ENCODE results near the gene CCNYL1.
"Not testable (repeated sequence)": the region's sequence is repeated elsewhere in the genome, so short reads cannot be mapped to it uniquely, and the experiment has no call there.

The CCNYL1 gene

DNA sequence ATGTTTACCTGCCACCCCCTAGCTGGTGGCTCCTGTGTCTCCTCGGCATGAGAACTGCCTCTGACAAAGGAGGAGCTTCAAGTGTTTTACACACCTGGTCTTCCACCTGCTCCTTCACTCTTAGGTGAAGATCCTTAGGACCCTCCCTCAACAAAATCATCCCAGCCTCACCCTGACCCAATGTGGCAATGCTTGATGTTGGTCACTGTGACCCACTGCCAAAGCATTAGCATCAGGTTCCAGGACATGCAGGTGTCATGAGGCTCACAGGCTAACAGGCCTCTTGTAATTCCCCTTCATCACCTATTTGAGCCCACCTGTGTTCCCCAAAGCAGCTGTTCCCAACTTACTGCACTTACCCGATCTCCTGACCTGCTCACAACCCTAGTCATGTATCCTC is 48.5 kb downstream of the CCNYL1 start:
- Mint-ChIP-seq H3K9me3 (no peaks in the 10 kb centered on the region), H3K4me1 (ENCODE audit: low read depth) (no peaks in the 10 kb centered on the region), H3K36me3 (ENCODE audit: low read depth) (no peaks in the 10 kb centered on the region), H3K27me3 (ENCODE audit: low read depth) (peaks cover 16% of the 10 kb centered on the region), H3K27ac (no peak overlapping the region), H3K4me3 (no peak overlapping the region)
- DNase-seq (ENCODE audit: low spot score): no peak

DNA sequence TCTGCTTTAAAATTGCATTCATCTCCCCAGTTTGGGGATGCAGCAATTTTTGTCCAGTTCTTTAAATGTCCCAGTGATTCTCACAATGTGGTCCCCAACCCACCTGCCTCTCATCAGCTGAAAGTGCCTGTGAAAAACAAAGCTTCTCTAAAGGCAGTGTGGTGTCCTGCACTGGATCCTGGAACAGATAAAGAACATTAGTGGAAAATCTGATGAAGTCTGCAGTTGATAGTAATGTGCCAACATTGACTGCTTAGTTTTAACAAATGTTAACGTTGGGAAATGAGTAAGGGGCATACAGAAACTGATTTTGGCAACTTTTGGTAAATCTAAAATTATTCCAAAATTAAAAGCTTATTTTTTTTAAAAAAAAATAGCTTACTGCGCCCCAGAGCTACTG is 49.0 kb downstream of the CCNYL1 start:
- Mint-ChIP-seq H3K27me3 (ENCODE audit: low read depth) (peaks cover 16% of the 10 kb centered on the region), H3K27ac (no peak overlapping the region), H3K9me3 (no peaks in the 10 kb centered on the region), H3K36me3 (ENCODE audit: low read depth) (no peaks in the 10 kb centered on the region), H3K4me3 (no peak overlapping the region), H3K4me1 (ENCODE audit: low read depth) (no peaks in the 10 kb centered on the region)
- DNase-seq (ENCODE audit: low spot score): no peak

DNA sequence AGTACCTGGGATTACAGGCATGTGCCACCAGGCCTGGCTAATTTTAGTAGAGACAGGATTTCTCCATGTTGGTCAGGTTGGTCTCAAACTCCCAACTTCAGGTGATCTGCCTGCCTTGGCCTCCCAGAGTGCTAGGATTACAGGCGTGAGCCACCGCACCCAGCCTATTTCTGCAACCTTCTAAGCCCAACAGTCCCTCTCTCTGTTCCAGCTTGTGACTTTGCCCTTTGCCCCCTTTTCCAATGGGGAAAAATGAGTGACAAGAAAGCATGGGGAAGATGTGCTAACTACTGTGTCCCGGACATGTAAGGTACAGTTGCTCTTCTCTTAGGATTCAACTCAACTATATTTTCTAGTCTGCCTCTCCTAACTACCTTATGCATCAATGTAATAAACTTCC is 50.0 kb downstream of the CCNYL1 start:
- not testable (repeated sequence) for DNase-seq (ENCODE audit: low spot score); H3K4me3 Mint-ChIP-seq; H3K36me3 Mint-ChIP-seq (ENCODE audit: low read depth); H3K27ac Mint-ChIP-seq; H3K4me1 Mint-ChIP-seq (ENCODE audit: low read depth); H3K9me3 Mint-ChIP-seq
- peaks cover 21% of the 10 kb centered on the region for H3K27me3 Mint-ChIP-seq (ENCODE audit: low read depth)

DNA sequence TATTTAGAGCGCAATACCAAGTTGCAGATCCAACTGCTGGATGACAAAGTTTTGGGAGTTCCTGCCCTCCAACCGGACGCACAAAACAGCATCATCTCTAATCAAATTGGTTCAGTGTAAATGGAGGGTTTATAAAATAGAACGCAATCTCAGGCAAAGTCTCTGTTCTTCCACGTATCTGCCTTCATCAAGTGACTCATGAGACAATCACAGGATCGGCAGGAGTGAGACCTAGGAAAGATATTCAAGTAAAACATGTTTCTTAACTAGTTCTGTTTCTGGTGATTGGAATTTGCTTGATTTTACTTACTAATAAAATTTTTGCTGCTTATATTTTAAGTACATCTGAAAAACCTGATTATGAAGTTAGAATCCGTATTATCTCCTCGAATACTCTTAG is 50.7 kb downstream of the CCNYL1 start:
- H3K4me3 Mint-ChIP-seq: no peak overlapping the region
- peaks cover 4% of the 10 kb centered on the region for H3K4me1 Mint-ChIP-seq (ENCODE audit: low read depth)
- no peak for DNase-seq (ENCODE audit: low spot score)
- no peaks in the 10 kb centered on the region for H3K36me3 Mint-ChIP-seq (ENCODE audit: low read depth)
- H3K27me3 Mint-ChIP-seq (ENCODE audit: low read depth): peaks cover 26% of the 10 kb centered on the region
- no peak overlapping the region for H3K27ac Mint-ChIP-seq
- no peaks in the 10 kb centered on the region for H3K9me3 Mint-ChIP-seq

DNA sequence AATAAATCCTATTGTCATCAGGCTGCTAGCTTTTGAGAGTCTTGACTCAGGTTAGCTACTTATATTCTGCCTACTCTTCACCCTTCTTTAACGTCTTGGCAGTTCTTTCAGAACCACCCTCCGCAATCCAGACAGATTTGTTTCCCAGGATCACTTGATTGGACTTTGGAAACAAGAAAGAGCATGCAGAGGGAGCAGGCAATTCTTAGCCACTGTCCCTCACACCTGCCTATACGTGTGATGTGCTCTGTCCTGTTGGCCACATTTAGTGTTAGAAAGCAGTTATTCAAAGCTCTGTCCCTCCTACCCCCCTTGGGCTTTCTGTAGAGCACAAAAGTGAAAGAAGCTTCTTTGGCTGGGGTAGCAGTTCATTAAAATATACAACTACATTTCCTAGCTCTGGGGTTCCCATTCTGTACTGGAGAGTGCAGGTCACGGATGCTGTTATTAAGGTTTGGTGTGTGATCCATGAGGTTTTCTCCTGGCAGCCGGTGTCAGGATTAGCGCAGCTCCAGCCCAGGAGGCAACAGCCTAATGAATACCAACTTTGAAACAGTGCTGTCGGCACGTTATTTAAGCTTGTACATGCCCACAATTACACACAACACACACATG is 52.0 kb downstream of the CCNYL1 start:
- no peak for DNase-seq (ENCODE audit: low spot score)
- H3K36me3 Mint-ChIP-seq (ENCODE audit: low read depth): no peaks in the 10 kb centered on the region
- peaks cover 34% of the 10 kb centered on the region for H3K27me3 Mint-ChIP-seq (ENCODE audit: low read depth)
- no peak overlapping the region for H3K27ac Mint-ChIP-seq
- H3K9me3 Mint-ChIP-seq: no peaks in the 10 kb centered on the region
- H3K4me3 Mint-ChIP-seq: no peak overlapping the region
- peaks cover 11% of the 10 kb centered on the region for H3K4me1 Mint-ChIP-seq (ENCODE audit: low read depth)

DNA sequence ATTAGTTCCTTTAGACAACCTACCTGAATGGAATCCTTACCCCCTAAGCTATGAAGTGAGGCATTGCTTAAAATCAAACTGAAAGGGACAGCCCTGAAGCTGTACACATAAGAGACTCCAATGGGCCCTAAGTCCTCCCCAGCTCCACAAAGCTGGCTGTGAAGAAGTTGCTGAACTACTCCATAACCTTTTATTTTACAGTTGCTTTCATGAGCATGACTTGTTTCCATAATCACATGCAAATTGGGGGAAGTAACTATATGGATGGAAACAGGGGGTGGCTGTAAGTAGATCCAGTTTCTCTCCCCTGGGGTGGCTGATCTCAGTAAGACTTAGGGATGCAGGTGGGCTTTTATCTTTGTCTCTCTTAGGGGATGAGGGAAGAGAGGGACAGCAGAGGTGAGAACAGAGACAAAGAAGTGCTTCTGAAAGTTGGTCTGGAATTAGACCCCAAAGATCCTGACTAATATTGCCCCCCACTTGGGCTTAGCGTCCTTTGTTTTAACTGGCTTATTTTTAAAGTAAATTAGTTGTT is 52.7 kb downstream of the CCNYL1 start:
- Mint-ChIP-seq H3K27ac (no peak overlapping the region), H3K9me3 (no peaks in the 10 kb centered on the region), H3K4me1 (ENCODE audit: low read depth) (peaks cover 15% of the 10 kb centered on the region), H3K27me3 (ENCODE audit: low read depth) (peaks cover 38% of the 10 kb centered on the region), H3K4me3 (no peak overlapping the region), H3K36me3 (ENCODE audit: low read depth) (no peaks in the 10 kb centered on the region)
- DNase-seq (ENCODE audit: low spot score): no peak

DNA sequence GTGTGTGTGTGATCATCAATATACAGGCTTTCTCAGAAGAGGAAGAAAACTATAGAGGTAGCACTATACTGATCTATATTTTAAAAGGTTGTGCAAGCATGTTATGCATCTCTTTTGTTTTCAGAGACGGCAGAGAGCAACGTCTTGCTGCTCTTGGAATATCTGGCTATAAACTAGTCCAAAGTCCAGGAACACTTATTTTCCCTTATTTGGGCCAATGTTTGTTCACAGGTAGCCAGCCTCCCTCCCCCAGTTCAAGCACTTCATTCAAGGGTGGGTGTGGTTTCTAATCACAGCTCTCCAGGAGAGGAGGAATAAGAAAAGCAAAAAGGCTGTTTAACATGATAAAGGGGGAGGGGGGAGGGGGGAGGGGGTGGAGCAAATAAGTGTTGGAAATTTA is 54.1 kb downstream of the CCNYL1 start:
- Mint-ChIP-seq H3K9me3 (no peaks in the 10 kb centered on the region), H3K27ac (no peak overlapping the region), H3K4me3 (no peak overlapping the region), H3K27me3 (ENCODE audit: low read depth) (peaks cover 40% of the 10 kb centered on the region), H3K4me1 (ENCODE audit: low read depth) (peaks cover 19% of the 10 kb centered on the region), H3K36me3 (ENCODE audit: low read depth) (no peaks in the 10 kb centered on the region)
- DNase-seq (ENCODE audit: low spot score): no peak

DNA sequence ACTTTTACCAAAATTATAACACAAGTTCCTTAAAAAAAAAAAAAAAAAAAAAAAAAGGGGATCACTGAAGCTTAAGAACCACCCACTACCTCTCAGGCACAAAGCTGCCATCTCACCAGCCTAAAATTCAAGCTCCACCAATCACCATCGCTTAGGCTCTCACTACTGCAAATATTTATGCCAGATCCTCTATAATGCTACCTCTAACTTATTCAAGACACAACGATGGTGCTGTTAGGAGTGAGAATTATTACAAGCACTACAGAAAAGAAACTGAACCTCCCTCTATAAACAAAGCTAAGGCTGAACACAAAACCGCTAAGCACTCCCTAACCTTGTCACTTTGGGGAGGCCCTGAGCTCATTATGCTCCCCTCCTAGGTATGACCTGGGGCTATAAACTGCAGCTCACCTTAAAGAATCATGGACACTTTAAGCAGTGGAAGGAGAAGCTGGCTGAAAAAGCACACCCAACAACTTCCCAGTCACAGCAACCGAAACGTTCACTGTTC is 54.7 kb downstream of the CCNYL1 start:
- peaks cover 44% of the 10 kb centered on the region for H3K27me3 Mint-ChIP-seq (ENCODE audit: low read depth)
- DNase-seq (ENCODE audit: low spot score): no peak
- no peak overlapping the region for H3K27ac Mint-ChIP-seq
- no peak overlapping the region for H3K4me3 Mint-ChIP-seq
- peaks cover 23% of the 10 kb centered on the region for H3K4me1 Mint-ChIP-seq (ENCODE audit: low read depth)
- no peaks in the 10 kb centered on the region for H3K9me3 Mint-ChIP-seq
- no peaks in the 10 kb centered on the region for H3K36me3 Mint-ChIP-seq (ENCODE audit: low read depth)

DNA sequence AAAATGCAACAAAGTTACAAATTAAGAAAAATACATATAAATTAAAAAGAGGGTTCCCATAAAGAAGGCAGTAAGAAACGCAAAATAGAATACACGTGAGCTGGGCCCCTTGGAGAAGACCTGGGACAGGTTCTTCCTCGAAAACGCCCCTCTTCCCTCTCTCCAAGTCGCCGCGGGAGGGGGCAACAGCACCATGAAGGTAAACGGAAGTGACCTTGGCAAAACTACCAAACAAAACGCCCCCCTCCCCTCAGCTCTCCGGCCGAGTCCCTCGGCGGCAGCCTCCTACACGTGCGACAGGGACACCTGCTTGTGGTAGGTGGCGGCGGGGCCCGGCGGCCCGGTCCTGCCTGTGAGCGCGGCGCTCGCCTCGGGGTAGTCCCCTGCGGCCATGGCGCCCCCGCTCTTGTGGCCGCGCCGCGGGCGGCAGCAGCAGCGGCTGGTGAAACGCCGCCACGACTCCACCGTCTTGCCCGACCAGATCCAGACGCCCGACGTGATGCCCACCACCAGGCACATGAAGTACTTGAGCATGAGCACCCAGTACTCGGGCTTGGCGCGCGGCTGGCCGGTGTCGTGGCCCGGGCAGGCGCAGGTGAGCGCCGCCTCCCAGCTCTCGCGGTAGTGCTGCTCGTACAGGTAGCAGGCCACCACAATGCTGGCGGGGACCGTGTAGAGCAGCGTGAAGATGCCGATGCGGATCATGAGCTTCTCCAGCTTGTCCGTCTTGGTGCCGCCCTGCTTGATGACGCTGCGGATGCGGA is 55.4 kb downstream of the CCNYL1 start:
- peak overlapping the region; percentile 84 for H3K4me3 Mint-ChIP-seq
- no peaks in the 10 kb centered on the region for H3K36me3 Mint-ChIP-seq (ENCODE audit: low read depth)
- H3K9me3 Mint-ChIP-seq: no peaks in the 10 kb centered on the region
- peaks cover 52% of the 10 kb centered on the region for H3K27me3 Mint-ChIP-seq (ENCODE audit: low read depth)
- H3K27ac Mint-ChIP-seq: peak overlapping the region; percentile 52
- DNase-seq (ENCODE audit: low spot score): no peak
- H3K4me1 Mint-ChIP-seq (ENCODE audit: low read depth): peaks cover 23% of the 10 kb centered on the region

DNA sequence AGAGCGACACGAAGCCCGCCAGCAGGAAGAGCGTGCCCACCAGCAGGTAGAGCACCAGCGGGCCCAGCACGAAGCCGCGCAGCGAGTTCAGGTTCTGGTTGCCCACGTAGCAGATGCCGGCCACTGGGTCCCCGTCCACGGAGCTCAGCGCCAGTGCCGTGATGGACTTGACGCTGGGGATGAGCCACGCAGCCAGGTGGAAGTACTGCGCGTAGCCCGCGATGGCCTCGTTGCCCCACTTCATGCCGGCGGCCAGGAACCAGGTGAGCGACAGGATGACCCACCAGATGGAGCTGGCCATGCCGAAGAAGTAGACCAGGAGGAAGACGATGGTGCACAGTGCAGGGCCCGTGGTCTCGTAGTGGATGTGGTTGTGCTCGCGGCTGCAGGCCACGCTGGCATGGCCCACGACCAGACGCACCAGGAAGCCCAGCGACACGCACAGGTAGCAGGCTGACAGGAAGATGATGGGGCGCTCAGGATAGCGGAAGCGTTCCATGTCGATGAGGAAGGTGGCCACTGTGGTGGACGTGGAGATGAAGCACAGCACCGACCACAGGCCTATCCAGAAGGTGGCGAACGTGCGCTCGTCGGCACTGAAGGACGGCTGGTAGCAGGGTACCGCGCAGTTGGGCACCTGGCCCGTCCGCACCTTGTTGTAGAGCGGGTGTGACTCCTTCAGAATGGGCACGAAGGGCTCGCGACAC is 56.2 kb downstream of the CCNYL1 start:
- H3K4me1 Mint-ChIP-seq (ENCODE audit: low read depth): peaks cover 23% of the 10 kb centered on the region
- H3K27ac Mint-ChIP-seq: peak overlapping the region; percentile 52
- no peaks in the 10 kb centered on the region for H3K36me3 Mint-ChIP-seq (ENCODE audit: low read depth)
- no peak for DNase-seq (ENCODE audit: low spot score)
- H3K27me3 Mint-ChIP-seq (ENCODE audit: low read depth): peaks cover 55% of the 10 kb centered on the region
- peak overlapping the region; percentile 84 for H3K4me3 Mint-ChIP-seq
- H3K9me3 Mint-ChIP-seq: no peaks in the 10 kb centered on the region

DNA sequence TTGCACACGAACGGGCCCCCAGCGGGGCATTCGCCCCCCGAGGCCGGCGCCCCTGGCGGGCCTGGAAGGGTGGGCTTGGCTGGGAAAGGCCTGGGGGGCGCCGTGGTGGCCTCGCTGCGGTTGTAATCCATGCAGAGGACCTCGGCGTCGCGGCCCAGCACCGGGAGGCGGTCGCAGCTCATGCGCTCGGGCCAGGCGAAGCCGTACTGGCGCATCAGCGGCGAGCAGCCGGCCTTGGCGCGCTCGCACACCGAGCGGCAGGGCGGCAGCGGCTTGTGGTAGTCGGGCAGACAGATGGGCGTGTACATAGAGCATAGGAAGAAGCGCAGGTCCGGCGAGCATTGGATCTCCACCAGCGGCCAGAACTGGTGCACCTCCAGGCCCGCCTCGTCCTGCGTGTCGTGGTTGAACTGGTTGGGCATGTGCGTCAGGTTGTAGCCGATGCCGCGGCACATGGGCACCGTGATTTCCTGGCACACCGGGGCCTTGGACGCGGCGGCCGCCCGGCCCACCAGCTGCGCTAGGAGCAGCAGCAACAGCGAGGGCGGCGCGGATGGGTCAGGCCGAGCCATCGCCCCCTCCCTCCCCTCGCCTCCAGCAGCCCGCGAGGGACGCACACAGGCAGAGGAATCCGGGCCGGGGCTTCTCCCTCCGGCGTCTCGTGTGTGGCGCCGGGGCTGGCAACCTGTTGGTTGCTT is 56.9 kb downstream of the CCNYL1 start:
- Mint-ChIP-seq H3K4me1 (ENCODE audit: low read depth) (peaks cover 23% of the 10 kb centered on the region), H3K9me3 (no peaks in the 10 kb centered on the region), H3K27me3 (ENCODE audit: low read depth) (peaks cover 55% of the 10 kb centered on the region), H3K4me3 (peak overlapping the region; percentile 84), H3K27ac (no peak overlapping the region), H3K36me3 (ENCODE audit: low read depth) (no peaks in the 10 kb centered on the region)
- no peak for DNase-seq (ENCODE audit: low spot score)

DNA sequence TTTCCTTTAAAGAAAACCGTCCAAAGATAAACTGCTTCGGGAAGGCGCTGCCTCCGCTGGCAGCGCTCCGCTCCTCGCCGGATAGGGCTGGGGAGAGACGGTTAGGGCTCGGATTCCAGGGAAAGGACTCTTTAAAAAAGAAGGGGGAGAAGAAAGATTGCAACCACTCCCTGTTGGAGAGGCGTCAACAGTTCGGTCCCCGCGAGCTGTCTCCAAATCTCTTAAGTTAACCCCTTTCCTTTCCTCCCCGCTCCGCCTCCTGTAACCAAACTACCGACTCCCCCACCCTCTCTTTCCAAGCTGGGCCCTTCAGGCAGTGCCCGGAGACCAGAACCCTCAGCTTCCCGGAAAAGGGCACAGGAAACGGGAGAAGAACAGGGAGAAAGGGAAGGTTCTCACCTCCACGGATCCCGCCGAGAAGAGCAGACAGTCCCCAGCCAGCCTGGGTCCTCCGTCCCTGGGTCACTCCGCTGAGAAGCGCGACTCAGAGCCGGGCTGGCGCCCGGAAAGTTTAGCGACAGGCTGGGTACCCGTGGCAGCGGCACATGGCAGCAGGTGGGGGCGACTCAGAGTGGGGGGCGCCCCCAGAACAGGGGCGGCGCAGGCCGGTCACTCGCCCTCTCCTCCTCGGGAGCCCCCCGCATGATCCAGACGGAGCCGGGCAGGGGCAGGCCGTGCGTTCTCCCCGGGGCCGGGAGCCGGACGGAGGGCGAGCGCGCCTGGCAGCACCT is 57.6 kb downstream of the CCNYL1 start:
- DNase-seq (ENCODE audit: low spot score): no peak
- Mint-ChIP-seq H3K4me3 (peak overlapping the region; percentile 84), H3K27me3 (ENCODE audit: low read depth) (peaks cover 53% of the 10 kb centered on the region), H3K9me3 (no peaks in the 10 kb centered on the region), H3K36me3 (ENCODE audit: low read depth) (no peaks in the 10 kb centered on the region), H3K4me1 (ENCODE audit: low read depth) (peaks cover 23% of the 10 kb centered on the region), H3K27ac (no peak overlapping the region)

Data from T-helper 2 cell treated with Interferon-gamma antibody and Interleukin-4, amounts not matched to agents 5 μg/mL and 100 μg/mL, for 36 hours (primary cell).